ENCODE measurements around the gene SLC44A1. TPM values are rescaled to one million over a fixed set of nuclear protein-coding genes. Genes with fewer than 3 reads are reported as not detected.
A peak's percentile ranks its signal among the peaks of the same experiment; 100 is the strongest.

SLC44A1 gene
- total and polyA plus RNA-seq, 2 of the 13 experiments (the other 11 are each of a cell fraction or from before 2014, with no cell fraction given): 21.4 to 40.8 TPM

GRCh38 chr9:105389796-105390195 is 145.3 kb downstream of the SLC44A1 start:
- Histone ChIP-seq H3K9me3 (ENCODE audit: low read length) (no peaks in the 10 kb centered on the region), H3K27me3 (ENCODE audit: control insufficient read depth in 1 of 2, insufficient read depth in 2 of 2, low read length in 2 of 2) (no peaks in the 10 kb centered on the region), H3K4me3 (replicated peaks in 1 of 3; ENCODE audit: insufficient read depth in 1 of 3, low read depth in 2 of 3, low read length in 3 of 3) (no peak overlapping the region), H2AFZ (ENCODE audit: low read length) (no peak overlapping the region), H3K4me2 (ENCODE audit: low read depth, low read length) (no peak overlapping the region), H3K9ac (ENCODE audit: insufficient read depth, low read depth, low read length) (no peak overlapping the region), H3K4me1 (ENCODE audit: insufficient read depth, low read length) (no peaks in the 10 kb centered on the region), H4K20me1 (ENCODE audit: insufficient read depth, low read length) (no peaks in the 10 kb centered on the region), H3K36me3 (replicated peaks in 1 of 2; ENCODE audit: control insufficient read depth in 1 of 2, insufficient read depth in 2 of 2, low read length in 2 of 2) (peaks cover 2 to 8% of the 10 kb centered on the region in 2 experiments; a peak in 3 of 5 replicates), H3K27ac (ENCODE audit: extremely low read length, insufficient read depth, low read length) (no peak overlapping the region), H3K79me2 (ENCODE audit: insufficient read depth, low read length) (no peaks in the 10 kb centered on the region)
- TF ChIP-seq ZNF614 (CRISPR knock-in tag; IDR thresholded peaks at IDR 0.05; ENCODE audit: borderline replicate concordance): no peak
- no peak for TF ChIP-seq HDAC2 (CRISPR knock-in tag; IDR thresholded peaks at IDR 0.05)
- no TSS peak for BruUV-seq (replicated peaks)
- 98% methylated on average over 6 of the region's 6 CpGs for WGBS (ENCODE audit: low lambda C conversion rate)
- in situ Hi-C loops (cut with HindIII; ENCODE audit: extremely low pct_ligation_motif_present, low pct_unique_long_range_greater_than_20kb): no loop called here
- intact Hi-C loops (cut with micrococcal nuclease; ENCODE audit: unreplicated experiment): no loop called here
- ChIA-PET CTCF (ENCODE audit: low intra/inter-chr PET ratio, low total read pairs) (no interaction called here), POLR2A (no interaction called here)
- FAIRE-seq (no peak), ATAC-seq (no peak), DNase-seq (ENCODE audit: low spot score) (no peak)

- Histone ChIP-seq H2AFZ (ENCODE audit: low read length) (no peak overlapping the region), H4K20me1 (ENCODE audit: insufficient read depth, low read length) (no peaks in the 10 kb centered on the region), H3K27me3 (ENCODE audit: control insufficient read depth in 1 of 2, insufficient read depth in 2 of 2, low read length in 2 of 2) (no peaks in the 10 kb centered on the region), H3K4me2 (ENCODE audit: low read depth, low read length) (no peak overlapping the region), H3K4me1 (ENCODE audit: insufficient read depth, low read length) (no peaks in the 10 kb centered on the region), H3K4me3 (replicated peaks in 1 of 3; ENCODE audit: insufficient read depth in 1 of 3, low read depth in 2 of 3, low read length in 3 of 3) (no peak overlapping the region), H3K79me2 (ENCODE audit: insufficient read depth, low read length) (no peaks in the 10 kb centered on the region), H3K9me3 (ENCODE audit: low read length) (no peaks in the 10 kb centered on the region), H3K27ac (ENCODE audit: extremely low read length, insufficient read depth, low read length) (no peak overlapping the region), H3K9ac (ENCODE audit: insufficient read depth, low read depth, low read length) (no peak overlapping the region), H3K36me3 (replicated peaks in 1 of 2; ENCODE audit: control insufficient read depth in 1 of 2, insufficient read depth in 2 of 2, low read length in 2 of 2) (no peaks in the 10 kb centered on the region; a peak in 1 of 5 replicates)
- FAIRE-seq: no peak
- TF ChIP-seq PRDM15 (CRISPR knock-in tag; IDR thresholded peaks at IDR 0.05): no peak
- no peak for TF ChIP-seq ATF7-NPFF (CRISPR knock-in tag; IDR thresholded peaks at IDR 0.05; ENCODE audit: low read depth)
- TF ChIP-seq ZNF276 (CRISPR knock-in tag; IDR thresholded peaks at IDR 0.05; ENCODE audit: low read depth): no peak
- TF ChIP-seq ZFP82 (CRISPR knock-in tag; IDR thresholded peaks at IDR 0.05; ENCODE audit: borderline replicate concordance): no peak
- no peak for TF ChIP-seq GABPB1 (CRISPR knock-in tag; IDR thresholded peaks at IDR 0.05)
- no peak for TF ChIP-seq AKAP8 (CRISPR knock-in tag; IDR thresholded peaks at IDR 0.05)
- no peak for TF ChIP-seq ZNF230 (CRISPR knock-in tag; IDR thresholded peaks at IDR 0.05)
- TF ChIP-seq IRF1 (CRISPR knock-in tag; IDR thresholded peaks at IDR 0.05; ENCODE audit: low read depth): no peak
- WGBS (ENCODE audit: low lambda C conversion rate): 99% methylated on average over 3 of the region's 3 CpGs
- no peak for DNase-seq (ENCODE audit: low spot score)
- intact Hi-C loops (cut with micrococcal nuclease; ENCODE audit: unreplicated experiment) (no loop called here), in situ Hi-C loops (cut with HindIII; ENCODE audit: extremely low pct_ligation_motif_present, low pct_unique_long_range_greater_than_20kb) (no loop called here)
- no peak for ATAC-seq
- ChIA-PET CTCF (ENCODE audit: low intra/inter-chr PET ratio, low total read pairs) (no interaction called here), POLR2A (no interaction called here)
- TSS peak; percentile 35 for BruUV-seq (replicated peaks)
Observed at GRCh38 chr9:105390871-105391270, 146.4 kb downstream of the SLC44A1 start.
